Measurements from ENCODE around the gene RNPS1.

RNPS1 gene

GRCh38 chr16:2233046-2233775 lies 34.7 kb downstream of the RNPS1 start:
- DNase-seq (ENCODE audit: extremely low spot score), result no peak
- TF ChIP-seq FOXK2 (IDR thresholded peaks at IDR 0.05) (no peak), L3MBTL2 (conservative IDR thresholded peaks at IDR 0.05) (no peak), TARDBP (IDR thresholded peaks at IDR 0.05) (no peak), BHLHE40 (IDR thresholded peaks at IDR 0.05; ENCODE audit: borderline replicate concordance) (no peak), SP1 (IDR thresholded peaks at IDR 0.05) (no peak), CTBP1 (IDR thresholded peaks at IDR 0.05; ENCODE audit: borderline replicate concordance) (no peak), ARNT (IDR thresholded peaks at IDR 0.05) (no peak), LEF1 (IDR thresholded peaks at IDR 0.05; ENCODE audit: borderline replicate concordance) (no peak), ELF4 (IDR thresholded peaks at IDR 0.05) (no peak)
- ChIA-PET CTCF (no interaction called here), POLR2A (no interaction called here)

- DNase-seq (ENCODE audit: extremely low spot score), result no peak
- ChIA-PET CTCF (no interaction called here), POLR2A (interaction anchor here (1.4 kb wide), 1 partner anchor 267 kb away, joined by 3 read pairs; the partner anchor contains the start of gene RPS2)
- no peak for TF ChIP-seq NFRKB (IDR thresholded peaks at IDR 0.05)
- TF ChIP-seq ARNT (IDR thresholded peaks at IDR 0.05), result no peak
- TF ChIP-seq ZNF384 (IDR thresholded peaks at IDR 0.05), result no peak
- TF ChIP-seq L3MBTL2 (conservative IDR thresholded peaks at IDR 0.05), result no peak
- no peak for TF ChIP-seq BHLHE40 (IDR thresholded peaks at IDR 0.05; ENCODE audit: borderline replicate concordance)
- TF ChIP-seq ELF4 (IDR thresholded peaks at IDR 0.05), result no peak
- no peak for TF ChIP-seq FOXA1 (IDR thresholded peaks at IDR 0.05)
- TF ChIP-seq FOXK2 (IDR thresholded peaks at IDR 0.05), result no peak
- no peak for TF ChIP-seq SP1 (IDR thresholded peaks at IDR 0.05)
- no peak for TF ChIP-seq CTBP1 (IDR thresholded peaks at IDR 0.05; ENCODE audit: borderline replicate concordance)
- no peak for TF ChIP-seq SUZ12 (IDR thresholded peaks at IDR 0.05)
- TF ChIP-seq FOXM1 (IDR thresholded peaks at IDR 0.05; ENCODE audit: borderline replicate concordance), result no peak
- no peak for TF ChIP-seq HDGF (IDR thresholded peaks at IDR 0.05; ENCODE audit: borderline replicate concordance)
- no peak for TF ChIP-seq TARDBP (IDR thresholded peaks at IDR 0.05)
- TF ChIP-seq LEF1 (IDR thresholded peaks at IDR 0.05; ENCODE audit: borderline replicate concordance), result no peak
Observed at GRCh38 chr16:2232094-2232990, 35.6 kb downstream of the RNPS1 start.

- no peak for DNase-seq (ENCODE audit: extremely low spot score)
- POLR2A ChIA-PET, result interaction anchor here (0.9 to 1.4 kb wide), 2 partner anchors 16 to 266 kb away, joined by 3 to 6 read pairs; partner anchors contain the start of gene RPS2
- CTCF ChIA-PET, result no interaction called here
- TF ChIP-seq ELF4 (IDR thresholded peaks at IDR 0.05) (no peak), SUZ12 (IDR thresholded peaks at IDR 0.05) (no peak), FOXA1 (IDR thresholded peaks at IDR 0.05) (no peak), ZNF384 (IDR thresholded peaks at IDR 0.05) (no peak), TARDBP (IDR thresholded peaks at IDR 0.05) (no peak), BHLHE40 (IDR thresholded peaks at IDR 0.05; ENCODE audit: borderline replicate concordance) (no peak), PKNOX1 (IDR thresholded peaks at IDR 0.05) (no peak)
Observed at GRCh38 chr16:2231016-2231931, 36.7 kb downstream of the RNPS1 start.

GRCh38 chr16:2230376-2230775 lies 37.5 kb downstream of the RNPS1 start:
- POLR2A ChIA-PET, result interaction anchor here (0.9 kb wide), 1 partner anchor 15 kb away, joined by 6 read pairs; no protein-coding TSS in a partner anchor
- DNase-seq (ENCODE audit: extremely low spot score), result no peak
- TF ChIP-seq SUZ12 (IDR thresholded peaks at IDR 0.05) (no peak), FOXK2 (IDR thresholded peaks at IDR 0.05) (no peak), SP1 (IDR thresholded peaks at IDR 0.05) (no peak), FOXM1 (IDR thresholded peaks at IDR 0.05; ENCODE audit: borderline replicate concordance) (no peak), FOXA1 (IDR thresholded peaks at IDR 0.05) (no peak), L3MBTL2 (conservative IDR thresholded peaks at IDR 0.05) (no peak), LEF1 (IDR thresholded peaks at IDR 0.05; ENCODE audit: borderline replicate concordance) (no peak), PKNOX1 (IDR thresholded peaks at IDR 0.05) (no peak), BHLHE40 (IDR thresholded peaks at IDR 0.05; ENCODE audit: borderline replicate concordance) (no peak), ZNF384 (IDR thresholded peaks at IDR 0.05) (no peak), NFRKB (IDR thresholded peaks at IDR 0.05) (no peak), ARNT (IDR thresholded peaks at IDR 0.05) (no peak), HDGF (IDR thresholded peaks at IDR 0.05; ENCODE audit: borderline replicate concordance) (no peak), TARDBP (IDR thresholded peaks at IDR 0.05) (no peak), ELF4 (IDR thresholded peaks at IDR 0.05) (no peak)
- CTCF ChIA-PET, result no interaction called here

GRCh38 chr16:2229632-2230250 lies 38.2 kb downstream of the RNPS1 start:
- TF ChIP-seq ZNF384 (IDR thresholded peaks at IDR 0.05) (no peak), PKNOX1 (IDR thresholded peaks at IDR 0.05) (no peak), ARNT (IDR thresholded peaks at IDR 0.05) (no peak), NFRKB (IDR thresholded peaks at IDR 0.05) (no peak), LEF1 (IDR thresholded peaks at IDR 0.05; ENCODE audit: borderline replicate concordance) (no peak), HDGF (IDR thresholded peaks at IDR 0.05; ENCODE audit: borderline replicate concordance) (no peak), TARDBP (IDR thresholded peaks at IDR 0.05) (no peak), FOXM1 (IDR thresholded peaks at IDR 0.05; ENCODE audit: borderline replicate concordance) (no peak), SP1 (IDR thresholded peaks at IDR 0.05) (no peak), FOXK2 (IDR thresholded peaks at IDR 0.05) (no peak), BHLHE40 (IDR thresholded peaks at IDR 0.05; ENCODE audit: borderline replicate concordance) (no peak), SUZ12 (IDR thresholded peaks at IDR 0.05) (no peak), FOXA1 (IDR thresholded peaks at IDR 0.05) (no peak), L3MBTL2 (conservative IDR thresholded peaks at IDR 0.05) (no peak)
- no peak for DNase-seq (ENCODE audit: extremely low spot score)
- CTCF ChIA-PET, result no interaction called here
- POLR2A ChIA-PET, result no interaction called here

Data from HEK293T (cell line).